SK-N-MC (cell line): ENCODE results near the gene ZCCHC14.

Source experiments
- EZH2 ChIP-seq: fragments of 200-600 bp; sonication (generic); IDR thresholded peaks from one replicate; pipeline ENCODE4 v1.6.1; 2017; ENCODE audit warnings: antibody characterized with exemption
- POLR2AphosphoS5 ChIP-seq: IDR thresholded peaks from 2 replicates; pipeline ENCODE4 v1.6.1; 2012; ENCODE audit warnings: mild to moderate bottlenecking, low read depth, low read length, borderline replicate concordance

DNA sequence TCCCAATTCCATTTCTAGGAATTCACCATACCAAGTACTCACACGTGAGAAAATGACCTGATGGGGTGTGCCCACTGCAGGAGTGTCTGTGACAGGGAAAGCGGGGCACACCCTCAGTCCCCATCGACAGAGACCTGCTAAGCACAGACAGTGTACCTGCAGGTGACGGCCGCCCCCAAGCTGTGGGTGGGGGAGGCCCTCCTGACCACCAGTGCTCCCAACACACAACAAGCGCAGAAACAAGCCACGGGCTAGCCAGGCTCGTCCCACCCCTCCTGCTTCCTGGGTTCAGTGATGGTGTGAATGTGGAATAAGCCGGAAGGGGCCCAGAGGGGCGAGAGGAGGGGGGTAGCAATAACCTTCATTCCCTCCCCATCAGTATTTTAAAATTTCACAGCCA, 31.9 kb downstream of the ZCCHC14 start:
- TF ChIP-seq POLR2AphosphoS5 (no peak), EZH2 (no peak)
